Stomach (tissue), 4 donors: ENCODE results near the gene PIP4K2A.

ENCODE experiments used
- POLR2A ChIP-seq, 4 donors: fragments of 450-650 bp; IDR thresholded peaks; one replicate each; pipeline ENCODE4 v1.6.1; 2016; ENCODE audit warnings: antibody characterized with exemption in 4 of 4, control low read depth in 2 of 4, mild to moderate bottlenecking in 1 of 4, moderate library complexity in 1 of 4
- POLR2AphosphoS5 ChIP-seq, 3 donors: sonication (generic); formaldehyde crosslinking; IDR thresholded peaks; one replicate each; pipeline ENCODE4 v1.6.1; 2016; ENCODE audit warnings: antibody characterized with exemption in 3 of 3
- TF ChIP-seq, protein P1 (sequence below), 7 experiments: fragments of 450-650 bp in 4 of 7; fragments of 200-600 bp in 3 of 7; sonication (generic) in 3 of 7; IDR thresholded peaks; one replicate each; pipeline ENCODE4 v1.5.1; 2016 to 2019; ENCODE audit warnings: antibody characterized with exemption in 7 of 7, control low read depth in 2 of 7, mild to moderate bottlenecking in 1 of 7

DNA sequence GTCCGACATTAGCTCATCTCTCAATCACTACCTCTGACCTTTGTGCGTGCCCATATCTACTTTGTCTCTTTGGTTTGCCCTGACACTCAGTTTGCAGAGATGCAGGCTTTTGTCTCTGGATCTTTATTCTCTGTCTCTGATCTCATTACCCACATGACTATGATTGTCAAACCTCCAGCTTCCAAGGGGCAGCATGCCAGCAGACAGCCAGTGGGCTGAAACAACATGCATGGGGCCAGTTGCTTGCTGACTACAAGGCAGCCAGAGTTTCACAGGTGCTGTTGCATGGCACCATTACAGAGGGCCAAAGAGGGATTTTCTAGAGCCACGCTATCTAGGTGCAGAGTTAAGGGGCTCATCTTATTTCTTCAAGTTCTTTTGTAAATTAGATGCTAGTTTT is 222.9 kb downstream of the PIP4K2A start:
- TF ChIP-seq, protein P1, sequence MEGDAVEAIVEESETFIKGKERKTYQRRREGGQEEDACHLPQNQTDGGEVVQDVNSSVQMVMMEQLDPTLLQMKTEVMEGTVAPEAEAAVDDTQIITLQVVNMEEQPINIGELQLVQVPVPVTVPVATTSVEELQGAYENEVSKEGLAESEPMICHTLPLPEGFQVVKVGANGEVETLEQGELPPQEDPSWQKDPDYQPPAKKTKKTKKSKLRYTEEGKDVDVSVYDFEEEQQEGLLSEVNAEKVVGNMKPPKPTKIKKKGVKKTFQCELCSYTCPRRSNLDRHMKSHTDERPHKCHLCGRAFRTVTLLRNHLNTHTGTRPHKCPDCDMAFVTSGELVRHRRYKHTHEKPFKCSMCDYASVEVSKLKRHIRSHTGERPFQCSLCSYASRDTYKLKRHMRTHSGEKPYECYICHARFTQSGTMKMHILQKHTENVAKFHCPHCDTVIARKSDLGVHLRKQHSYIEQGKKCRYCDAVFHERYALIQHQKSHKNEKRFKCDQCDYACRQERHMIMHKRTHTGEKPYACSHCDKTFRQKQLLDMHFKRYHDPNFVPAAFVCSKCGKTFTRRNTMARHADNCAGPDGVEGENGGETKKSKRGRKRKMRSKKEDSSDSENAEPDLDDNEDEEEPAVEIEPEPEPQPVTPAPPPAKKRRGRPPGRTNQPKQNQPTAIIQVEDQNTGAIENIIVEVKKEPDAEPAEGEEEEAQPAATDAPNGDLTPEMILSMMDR (IDR thresholded peaks at IDR 0.05), result no peak
- TF ChIP-seq POLR2A (IDR thresholded peaks at IDR 0.05) (no peak), POLR2AphosphoS5 (IDR thresholded peaks at IDR 0.05) (no peak)
